Panc1 (cell line): Measurements from ENCODE around the gene ZBTB14. TPM values are rescaled to one million over a fixed set of nuclear protein-coding genes. Genes with fewer than 3 reads are reported as not detected.

Source experiments
- ATAC-seq: fragments of 200-7000 bp; cut with Tn5 transposase; 2 replicates; pipeline ENCODE4 v1.9.1; 2020; ENCODE audit warnings: mild to moderate bottlenecking, moderate library complexity
- BruUV-seq: library from RNA; stranded (reverse); fragments of 400-500 nt; replicated peaks from 2 replicates; lab custom pipeline; 2021; lab: Mats Ljungman, UMichigan
- CTCF ChIA-PET: fragments of 300-600 bp; sonication (Branson Sonifier 250); formaldehyde crosslinking; loops from one replicate; lab custom pipeline; 2022; ENCODE audit warnings: antibody characterized with exemption; lab: Charles Lee
- POLR2A ChIA-PET: fragments of 300-600 bp; sonication (Branson Sonifier 250); formaldehyde crosslinking; loops from one replicate; lab custom pipeline; 2022; ENCODE audit warnings: antibody characterized with exemption; lab: Charles Lee
- DNase-seq: peaks from one replicate; pipeline ENCODE4 v3.0.0-alpha.2; 2010; ENCODE audit warnings: low read depth, low spot score
- H3K27ac ChIP-seq: 2 replicates; pipeline ENCODE4 v1.5.1; 2011; ENCODE audit warnings: mild to moderate bottlenecking, low read length, inconsistent platforms
- H3K27me3 ChIP-seq: fragments of 200-500 bp; sonication (Bioruptor generic); 2 replicates; pipeline ENCODE4 v1.6.0; 2014; ENCODE audit warnings: low read length, inconsistent platforms; ENCODE audit not compliant: control insufficient read depth, insufficient read depth
- H3K36me3 ChIP-seq: fragments of 200-500 bp; sonication (Bioruptor generic); 2 replicates; pipeline ENCODE4 v1.5.1; 2014; ENCODE audit warnings: inconsistent platforms, mild to moderate bottlenecking, low read length, moderate library complexity; ENCODE audit not compliant: control insufficient read depth, insufficient read depth
- H3K4me1 ChIP-seq: 2 replicates; pipeline ENCODE4 v1.5.1; 2011; ENCODE audit warnings: inconsistent platforms, mild to moderate bottlenecking, low read length, moderate library complexity; ENCODE audit not compliant: control insufficient read depth, insufficient read depth
- H3K4me3 ChIP-seq, 2 experiments: 2 replicates each; pipeline ENCODE4 v1.5.1; 2011 to 2012; ENCODE audit warnings: low read depth in 2 of 2, low read length in 2 of 2, mild to moderate bottlenecking in 2 of 2, inconsistent platforms in 1 of 2, moderate library complexity in 1 of 2
- H3K9me3 ChIP-seq: fragments of 200-500 bp; sonication (Bioruptor generic); 2 replicates; pipeline ENCODE4 v1.5.1; 2014; ENCODE audit warnings: low read depth, mild to moderate bottlenecking, inconsistent platforms, low read length, moderate library complexity; ENCODE audit not compliant: control insufficient read depth, insufficient read depth
- POLR2AphosphoS5 ChIP-seq: IDR thresholded peaks from 2 replicates; pipeline ENCODE4 v1.6.1; 2012; ENCODE audit warnings: mild to moderate bottlenecking, low read depth, low read length, moderate library complexity
- SIN3A ChIP-seq: IDR thresholded peaks from 2 replicates; pipeline ENCODE4 v1.6.1; 2012; ENCODE audit warnings: low read depth, mild to moderate bottlenecking, low read length, moderate library complexity, borderline replicate concordance; ENCODE audit not compliant: insufficient read depth
- TCF7L2 ChIP-seq: IDR thresholded peaks from 2 replicates; pipeline ENCODE4 v1.6.1; 2011; ENCODE audit warnings: mild to moderate bottlenecking, low read depth, low read length, inconsistent platforms
- in situ Hi-C: cut with HindIII; loops from 2 replicates; pipeline ENCODE4 v1.10.0; 2016; ENCODE audit warnings: low sequenced_read_pairs, low pct_unique_long_range_greater_than_20kb
- intact Hi-C: fragments of 100-400 bp; cut with micrococcal nuclease; formaldehyde crosslinking; loops from one replicate; pipeline ENCODE4 v1.10.0; 2022; ENCODE audit not compliant: unreplicated experiment
- total RNA-seq: library from RNA; stranded (reverse); gene quantifications from one replicate; pipeline ENCODE4 v1.2.1, GENCODE V29; 2021; ENCODE audit not compliant: unreplicated experiment
- TF ChIP-seq, protein P1 (sequence below): fragments of 450-650 bp; IDR thresholded peaks from 2 replicates; pipeline ENCODE4 v1.5.1; 2017; ENCODE audit warnings: mild to moderate bottlenecking
- TF ChIP-seq, protein P2 (sequence below), 2 experiments: IDR thresholded peaks; 2 replicates each; pipeline ENCODE4 v1.6.1; 2011 to 2012; ENCODE audit warnings: low read depth in 2 of 2, control low read depth in 1 of 2, low read length in 1 of 2, mild to moderate bottlenecking in 1 of 2, moderate library complexity in 1 of 2; ENCODE audit not compliant: insufficient read depth in 1 of 2

The ZBTB14 gene
- total RNA-seq, 1 experiment from 2014 or later = 12.6 TPM

DNA sequence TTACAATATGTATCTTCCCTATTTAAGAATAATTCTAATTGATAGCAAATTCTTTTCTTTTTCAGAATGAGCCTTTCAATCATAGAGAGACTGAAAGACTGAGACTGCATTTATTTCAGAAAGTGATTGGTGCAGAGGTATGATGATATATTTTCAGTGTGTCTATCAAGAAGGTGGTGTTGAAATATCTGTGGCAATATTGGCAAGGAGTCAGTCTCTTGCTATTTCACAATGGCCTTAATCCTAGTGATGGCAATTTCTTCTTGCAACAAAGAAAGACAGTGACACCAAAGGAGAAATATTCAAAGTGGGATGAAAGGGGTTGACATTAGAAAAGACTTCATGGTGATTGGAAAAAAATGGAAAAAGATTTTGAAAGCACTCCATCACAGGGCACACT lies 21.7 kb upstream of the ZBTB14 start:
- ATAC-seq = no peak
- TF ChIP-seq POLR2AphosphoS5 (no peak), SIN3A (no peak), TCF7L2 (no peak)
- TF ChIP-seq, protein P1, sequence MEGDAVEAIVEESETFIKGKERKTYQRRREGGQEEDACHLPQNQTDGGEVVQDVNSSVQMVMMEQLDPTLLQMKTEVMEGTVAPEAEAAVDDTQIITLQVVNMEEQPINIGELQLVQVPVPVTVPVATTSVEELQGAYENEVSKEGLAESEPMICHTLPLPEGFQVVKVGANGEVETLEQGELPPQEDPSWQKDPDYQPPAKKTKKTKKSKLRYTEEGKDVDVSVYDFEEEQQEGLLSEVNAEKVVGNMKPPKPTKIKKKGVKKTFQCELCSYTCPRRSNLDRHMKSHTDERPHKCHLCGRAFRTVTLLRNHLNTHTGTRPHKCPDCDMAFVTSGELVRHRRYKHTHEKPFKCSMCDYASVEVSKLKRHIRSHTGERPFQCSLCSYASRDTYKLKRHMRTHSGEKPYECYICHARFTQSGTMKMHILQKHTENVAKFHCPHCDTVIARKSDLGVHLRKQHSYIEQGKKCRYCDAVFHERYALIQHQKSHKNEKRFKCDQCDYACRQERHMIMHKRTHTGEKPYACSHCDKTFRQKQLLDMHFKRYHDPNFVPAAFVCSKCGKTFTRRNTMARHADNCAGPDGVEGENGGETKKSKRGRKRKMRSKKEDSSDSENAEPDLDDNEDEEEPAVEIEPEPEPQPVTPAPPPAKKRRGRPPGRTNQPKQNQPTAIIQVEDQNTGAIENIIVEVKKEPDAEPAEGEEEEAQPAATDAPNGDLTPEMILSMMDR = no peak
- TF ChIP-seq, protein P2, sequence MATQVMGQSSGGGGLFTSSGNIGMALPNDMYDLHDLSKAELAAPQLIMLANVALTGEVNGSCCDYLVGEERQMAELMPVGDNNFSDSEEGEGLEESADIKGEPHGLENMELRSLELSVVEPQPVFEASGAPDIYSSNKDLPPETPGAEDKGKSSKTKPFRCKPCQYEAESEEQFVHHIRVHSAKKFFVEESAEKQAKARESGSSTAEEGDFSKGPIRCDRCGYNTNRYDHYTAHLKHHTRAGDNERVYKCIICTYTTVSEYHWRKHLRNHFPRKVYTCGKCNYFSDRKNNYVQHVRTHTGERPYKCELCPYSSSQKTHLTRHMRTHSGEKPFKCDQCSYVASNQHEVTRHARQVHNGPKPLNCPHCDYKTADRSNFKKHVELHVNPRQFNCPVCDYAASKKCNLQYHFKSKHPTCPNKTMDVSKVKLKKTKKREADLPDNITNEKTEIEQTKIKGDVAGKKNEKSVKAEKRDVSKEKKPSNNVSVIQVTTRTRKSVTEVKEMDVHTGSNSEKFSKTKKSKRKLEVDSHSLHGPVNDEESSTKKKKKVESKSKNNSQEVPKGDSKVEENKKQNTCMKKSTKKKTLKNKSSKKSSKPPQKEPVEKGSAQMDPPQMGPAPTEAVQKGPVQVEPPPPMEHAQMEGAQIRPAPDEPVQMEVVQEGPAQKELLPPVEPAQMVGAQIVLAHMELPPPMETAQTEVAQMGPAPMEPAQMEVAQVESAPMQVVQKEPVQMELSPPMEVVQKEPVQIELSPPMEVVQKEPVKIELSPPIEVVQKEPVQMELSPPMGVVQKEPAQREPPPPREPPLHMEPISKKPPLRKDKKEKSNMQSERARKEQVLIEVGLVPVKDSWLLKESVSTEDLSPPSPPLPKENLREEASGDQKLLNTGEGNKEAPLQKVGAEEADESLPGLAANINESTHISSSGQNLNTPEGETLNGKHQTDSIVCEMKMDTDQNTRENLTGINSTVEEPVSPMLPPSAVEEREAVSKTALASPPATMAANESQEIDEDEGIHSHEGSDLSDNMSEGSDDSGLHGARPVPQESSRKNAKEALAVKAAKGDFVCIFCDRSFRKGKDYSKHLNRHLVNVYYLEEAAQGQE (IDR thresholded peaks at IDR 0.05; ENCODE audit: insufficient read depth in 1 of 2, low read depth in 2 of 2, low read length in 1 of 2) = no peak
- BruUV-seq = no TSS peak
- Histone ChIP-seq H3K9me3 (no peaks in the 10 kb centered on the region), H3K27me3 (no peaks in the 10 kb centered on the region), H3K27ac (no peak overlapping the region), H3K36me3 (no peaks in the 10 kb centered on the region), H3K4me3 (no peak overlapping the region), H3K4me1 (no peaks in the 10 kb centered on the region)
- ChIA-PET CTCF (no interaction called here), POLR2A (no interaction called here)
- in situ Hi-C loops (no loop called here), intact Hi-C loops (no loop called here)
- DNase-seq = no peak

DNA sequence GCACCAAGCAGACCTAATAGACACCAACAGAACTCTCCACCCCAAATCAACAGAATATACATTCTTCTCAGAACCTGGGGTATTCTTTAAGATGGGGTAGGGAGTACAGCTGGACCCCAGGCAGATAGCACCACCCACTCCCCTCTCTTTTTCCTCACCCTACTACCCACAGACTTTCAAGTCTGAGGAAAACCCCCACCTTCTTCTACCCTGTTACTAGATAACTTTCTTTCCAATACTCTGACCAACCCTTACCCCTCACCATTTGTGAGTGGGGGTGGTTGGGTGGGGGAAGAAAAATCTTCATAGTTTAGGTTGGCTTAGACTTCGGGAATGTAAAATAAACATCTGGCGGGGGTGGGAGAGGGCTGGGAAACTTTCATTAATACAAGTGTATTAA lies 20.3 kb upstream of the ZBTB14 start:
- no TSS peak for BruUV-seq
- Histone ChIP-seq H3K36me3 (no peaks in the 10 kb centered on the region), H3K9me3 (no peaks in the 10 kb centered on the region), H3K4me1 (no peaks in the 10 kb centered on the region), H3K27me3 (no peaks in the 10 kb centered on the region), H3K4me3 (no peak overlapping the region), H3K27ac (no peak overlapping the region)
- intact Hi-C loops (no loop called here), in situ Hi-C loops (no loop called here)
- POLR2A ChIA-PET = no interaction called here
- no peak for ATAC-seq
- CTCF ChIA-PET = no interaction called here
- TF ChIP-seq, protein P1 = no peak
- TF ChIP-seq TCF7L2 (no peak), POLR2AphosphoS5 (no peak), SIN3A (no peak)
- TF ChIP-seq, protein P2 (IDR thresholded peaks at IDR 0.05; ENCODE audit: insufficient read depth in 1 of 2, low read depth in 2 of 2, low read length in 1 of 2) = no peak
- DNase-seq = no peak
